ENCODE results near the gene PTPRM. TPM values are rescaled to one million over a fixed set of nuclear protein-coding genes. Genes with fewer than 3 reads are reported as not detected.

PTPRM gene
- total and polyA plus RNA-seq, 2 of the 4 experiments (the other 2 are of a cell fraction), result 28.3 to 51.2 TPM

DNA sequence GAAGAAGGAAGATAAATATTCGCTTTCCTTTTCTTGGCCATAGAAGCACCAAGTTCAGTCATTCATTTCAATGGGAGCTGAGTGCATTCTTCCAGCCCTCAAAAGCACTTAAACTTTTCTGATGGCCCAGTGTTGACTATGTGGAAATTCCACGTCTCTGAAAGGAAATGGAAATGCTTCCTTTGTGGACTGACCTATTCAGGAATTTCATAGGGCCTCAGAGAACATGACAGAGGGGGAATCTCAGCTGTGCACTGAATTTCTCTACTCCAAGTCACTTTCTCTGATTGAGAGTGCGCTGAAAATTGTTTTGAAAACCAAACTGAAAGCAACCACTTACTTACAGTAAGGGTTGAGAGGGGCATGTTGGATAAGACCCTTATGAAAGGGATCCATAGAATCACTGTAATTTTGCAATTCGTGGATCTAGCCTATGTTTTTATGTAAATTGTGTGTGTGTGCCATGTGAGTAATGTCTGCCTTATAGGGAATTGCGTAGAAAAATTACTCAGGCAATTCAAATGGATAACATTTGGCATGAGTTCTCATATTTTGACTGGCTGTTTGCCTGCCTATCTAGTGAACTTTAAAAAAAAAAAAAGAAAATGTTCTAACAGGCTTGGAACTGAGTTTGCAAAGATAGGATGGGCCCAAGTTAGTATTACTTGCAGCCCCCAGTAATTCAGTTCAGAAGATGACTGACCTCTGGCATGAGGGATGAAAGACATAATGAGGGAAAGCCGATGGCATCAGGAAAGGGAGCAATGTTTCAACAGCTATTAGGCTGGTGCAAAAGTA lies 437.0 kb downstream of the PTPRM start:
- H3K79me1 ChIP-seq (ENCODE audit: low read depth in 1 of 2, low read length in 2 of 2), result no peaks in the 10 kb centered on the region; a peak in 2 of 4 replicates
- BruUV-seq (replicated peaks), result no TSS peak
- H3K9me3 ChIP-seq (ENCODE audit: control insufficient read depth, insufficient read depth, low read length), result no peaks in the 10 kb centered on the region
- H3K27ac ChIP-seq (ENCODE audit: insufficient read depth, low read length), result no peak overlapping the region
- dilution Hi-C loops (cut with HindIII; ENCODE audit: low sequenced_read_pairs, unreplicated experiment) (no loop called here), intact Hi-C loops (cut with micrococcal nuclease) (no loop called here), in situ Hi-C loops (cut with MboI; ENCODE audit: low sequenced_read_pairs) (no loop called here)
- peaks cover 8% of the 10 kb centered on the region for H3K4me1 ChIP-seq (ENCODE audit: control insufficient read depth, insufficient read depth, low read length)
- H4K5ac ChIP-seq (ENCODE audit: low read depth, low read length), result no peak overlapping the region
- no peak overlapping the region; the same call in 1 of the 2 replicates for H3K18ac ChIP-seq (ENCODE audit: low read depth, low read length)
- no peak overlapping the region for H2BK15ac ChIP-seq (ENCODE audit: low read depth, low read length)
- peak overlapping the region; percentile 13; the same call in 1 of the 2 replicates for H3K4me2 ChIP-seq (ENCODE audit: low read depth, low read length)
- no peak overlapping the region for H2AFZ ChIP-seq (replicated peaks; ENCODE audit: low read length, poor library complexity)
- H3K4me3 ChIP-seq (ENCODE audit: insufficient read depth, low read depth, low read length), result no peak overlapping the region
- H3K14ac ChIP-seq (replicated peaks; ENCODE audit: low read depth, low read length), result no peak overlapping the region
- peaks cover 6% of the 10 kb centered on the region for H3K9me1 ChIP-seq (ENCODE audit: insufficient read depth, low read length)
- no peaks in the 10 kb centered on the region for H3K36me3 ChIP-seq (ENCODE audit: control insufficient read depth, insufficient read depth, low read length)
- no peak overlapping the region for H3K9ac ChIP-seq (ENCODE audit: low read depth, low read length)
- peak; percentile 57 for ATAC-seq (ENCODE audit: low read depth)
- H4K20me1 ChIP-seq (ENCODE audit: insufficient read depth, low read length), result no peaks in the 10 kb centered on the region
- H3K4ac ChIP-seq (ENCODE audit: low read depth, low read length), result no peak overlapping the region
- peak; percentile 77 for DNase-seq
- no peak for TF ChIP-seq RFX5 (IDR thresholded peaks at IDR 0.05; ENCODE audit: low read depth, low read length)
- peak; percentile 1; the same call in 1 of the 2 replicates for TF ChIP-seq CEBPB (IDR thresholded peaks at IDR 0.05; ENCODE audit: low read depth, low read length)
- no peak overlapping the region for H2BK120ac ChIP-seq (ENCODE audit: low read depth, low read length)
- ChIA-PET POLR2A (ENCODE audit: unreplicated experiment) (no interaction called here), CTCF (interaction anchor here (0.6 kb wide), 1 partner anchor 23 kb away, joined by 3 read pairs; no protein-coding TSS in a partner anchor)
- H2AK9ac ChIP-seq (replicated peaks; ENCODE audit: low read depth, low read length, poor library complexity), result no peak overlapping the region
- no peak overlapping the region for H4K8ac ChIP-seq (ENCODE audit: low read depth in 2 of 2, low read length in 2 of 2)
- no peak overlapping the region for H4K91ac ChIP-seq (ENCODE audit: insufficient read depth, low read depth, low read length)
- no peak overlapping the region for H2BK20ac ChIP-seq (ENCODE audit: low read depth, low read length)
- no peaks in the 10 kb centered on the region for H3K27me3 ChIP-seq (ENCODE audit: control insufficient read depth, insufficient read depth, low read length)
- no peak overlapping the region for H3K56ac ChIP-seq (ENCODE audit: extremely low read depth, insufficient read depth, low read length)
- no peak overlapping the region for H2BK5ac ChIP-seq (ENCODE audit: low read depth, low read length, poor library complexity, severe bottlenecking)
- 0% methylated on average over 2 of the region's 6 CpGs; no CpG with 5 or more reads in 1 of the 2 experiments for WGBS, 2 experiments (ENCODE audit: extremely low coverage in 2 of 2, insufficient read length in 1 of 2)
- H2AK5ac ChIP-seq (ENCODE audit: low read depth, low read length), result no peak overlapping the region
- H3K23ac ChIP-seq (ENCODE audit: low read depth, low read length), result no peak overlapping the region
